Stimulated activated CD4-positive, alpha-beta T cell treated with anti-CD3 and anti-CD28 coated beads, Interleukin-4, amount 100 ng/mL, for 24 hours (primary cell): Measurements from ENCODE around the gene EMX1.

Experiments
- DNase-seq: peaks from one replicate; pipeline ENCODE4 v3.0.0-alpha.2; 2020

The EMX1 gene

GRCh38 chr2:72917138-72917876, at the start of gene EMX1:
TSS of gene EMX1 (plus strand) at chr2:72917519. CDS start at chr2:72917853, 334 bp downstream.
- DNase-seq, result peak; percentile 42

GRCh38 chr2:72871060-72871459, 46.3 kb upstream of the EMX1 start:
- no peak for DNase-seq

GRCh38 chr2:72871880-72872279, 45.4 kb upstream of the EMX1 start:
- no peak for DNase-seq

GRCh38 chr2:72883356-72883962, 33.9 kb upstream of the EMX1 start:
- peak; percentile 26 for DNase-seq

GRCh38 chr2:72886505-72887031, 30.8 kb upstream of the EMX1 start:
- DNase-seq, result no peak

- DNase-seq, result peak; percentile 68
Measured at GRCh38 chr2:72887032-72887739, 30.1 kb upstream of the EMX1 start, which contains the start of gene SPR. TSS of gene SPR (plus strand) at chr2:72887408. CDS start at chr2:72887433, 25 bp downstream.

- DNase-seq, result peak; percentile 69
Measured at GRCh38 chr2:72887740-72888437, 29.4 kb upstream of the EMX1 start.

- no peak for DNase-seq
Measured at GRCh38 chr2:72888438-72889202, 28.7 kb upstream of the EMX1 start.

GRCh38 chr2:72889991-72890390, 27.3 kb upstream of the EMX1 start:
- no peak for DNase-seq

- no peak for DNase-seq
Measured at GRCh38 chr2:72891091-72891818, 26.1 kb upstream of the EMX1 start.

- peak; percentile 62 for DNase-seq
Measured at GRCh38 chr2:72892506-72893173, 24.7 kb upstream of the EMX1 start.

GRCh38 chr2:72893594-72894319, 23.6 kb upstream of the EMX1 start:
- DNase-seq, result peak; percentile 50

- no peak for DNase-seq
Measured at GRCh38 chr2:72894514-72894913, 22.8 kb upstream of the EMX1 start.

- DNase-seq, result no peak
Measured at GRCh38 chr2:72895154-72895553, 22.2 kb upstream of the EMX1 start.

GRCh38 chr2:72895759-72896281, 21.5 kb upstream of the EMX1 start:
- no peak for DNase-seq

GRCh38 chr2:72896446-72896845, 20.9 kb upstream of the EMX1 start:
- no peak for DNase-seq

GRCh38 chr2:72897785-72898584, 19.3 kb upstream of the EMX1 start:
- no peak for DNase-seq

- no peak for DNase-seq
Measured at GRCh38 chr2:72898585-72898906, 18.8 kb upstream of the EMX1 start.

GRCh38 chr2:72900191-72900825, 17.0 kb upstream of the EMX1 start:
- DNase-seq, result no peak
